Stimulated activated CD4-positive, alpha-beta T cell treated with anti-CD3 and anti-CD28 coated beads, Interleukin-15, amount 100 ng/mL, for 1 hour (primary cell): ENCODE data around the gene NXN.

Experiments used
- DNase-seq, 2 donors: peaks; one replicate each; pipeline ENCODE4 v3.0.0-alpha.2; 2020; ENCODE audit warnings: low read depth in 1 of 2, low spot score in 1 of 2

Gene NXN

DNA sequence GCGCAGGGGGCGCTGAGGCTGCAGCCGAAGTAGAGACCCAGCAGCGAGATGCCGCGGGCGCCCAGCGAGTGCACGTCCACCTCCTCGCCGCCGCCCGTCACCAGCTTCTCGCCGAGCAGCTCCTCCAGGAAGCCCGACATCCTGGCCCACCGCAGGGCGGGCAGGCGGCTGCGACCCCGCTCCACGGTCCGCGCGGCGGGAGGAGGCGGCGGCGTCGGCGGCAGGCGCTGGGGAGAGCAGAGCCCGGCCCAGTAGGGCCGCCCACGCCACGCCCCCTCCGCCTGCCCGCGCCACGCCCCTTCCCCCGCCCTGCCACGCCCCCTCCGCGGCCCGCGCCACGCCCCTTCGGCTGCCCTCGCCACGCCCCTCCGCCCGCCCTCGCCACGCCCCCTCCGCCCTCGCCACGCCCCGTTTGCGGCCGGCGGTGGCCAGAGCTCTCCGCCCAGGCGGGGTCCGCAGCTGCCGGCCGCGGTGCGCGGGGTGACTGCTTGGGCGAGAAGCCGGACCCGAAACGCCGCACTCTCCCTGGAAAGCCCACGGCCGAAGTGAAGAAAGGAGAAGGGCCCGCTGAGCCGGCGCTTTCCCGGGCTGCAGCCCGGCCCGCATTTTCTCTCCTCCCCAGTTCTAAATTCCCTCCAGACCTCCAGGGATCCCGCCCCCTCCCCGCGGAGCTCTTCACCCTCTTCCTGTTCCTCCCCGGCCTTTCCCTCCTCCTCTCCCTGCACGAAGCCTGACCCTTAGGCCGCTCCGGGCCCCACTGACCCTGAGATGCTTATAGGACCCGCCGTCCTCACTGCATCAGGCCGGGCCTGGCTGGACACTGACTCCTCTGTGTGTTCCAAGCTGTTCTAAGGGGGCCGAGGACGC is at the start of gene NXN:
Gene NXN (minus strand): TSS at position 238 of the 867 bp plus-strand sequence.
- peak; percentile 84 to 86 for DNase-seq

DNA sequence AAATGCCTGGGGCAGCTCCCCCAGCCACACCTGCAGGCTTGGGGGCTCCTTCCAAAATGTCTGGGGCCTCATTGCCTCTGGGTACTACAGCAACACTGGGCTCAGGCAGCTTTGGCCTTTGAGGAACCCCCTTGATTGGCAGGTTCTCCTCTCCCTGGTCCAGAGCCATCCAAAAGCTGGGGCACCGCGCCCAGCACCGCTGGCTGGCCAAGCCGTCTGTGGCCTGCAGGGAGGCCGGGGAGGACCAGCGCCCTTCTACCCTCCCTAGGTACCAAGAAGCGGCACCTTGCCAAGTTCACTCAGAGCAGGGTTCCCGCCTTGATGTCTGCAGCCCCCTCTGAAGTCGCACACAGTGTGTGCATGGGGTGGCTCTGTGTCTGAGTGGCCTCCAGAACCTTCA is 47.5 kb upstream of the NXN start:
- no peak for DNase-seq

GRCh38 chr17:1026599-1026975 is 47.0 kb upstream of the NXN start:
- DNase-seq = no peak

- no peak for DNase-seq
These were observed 46.4 kb upstream of the NXN start for GRCh38 chr17:1025733-1026598.

DNA sequence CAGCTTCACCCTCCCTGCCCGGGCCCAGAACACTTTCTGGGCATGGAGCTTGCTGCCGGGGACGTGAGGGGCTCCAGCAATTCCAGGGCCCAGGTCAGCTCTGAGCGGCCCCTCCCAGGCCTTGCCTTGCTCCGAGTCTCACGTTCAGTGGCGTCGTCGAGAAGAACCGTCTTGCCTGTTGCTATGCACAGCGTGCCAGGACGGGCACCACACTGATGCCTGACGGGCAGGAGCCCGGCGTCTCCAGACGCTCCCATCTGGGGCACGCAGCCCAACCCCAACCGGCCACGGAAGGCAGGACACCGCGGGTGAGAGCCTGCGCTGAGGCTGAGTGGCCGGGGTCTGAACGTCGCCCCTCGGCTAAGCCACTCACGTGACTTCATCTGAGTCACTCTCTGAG is 44.5 kb upstream of the NXN start:
- no peak for DNase-seq

GRCh38 chr17:1022278-1023024 is 42.9 kb upstream of the NXN start:
- DNase-seq = no peak

- no peak for DNase-seq
These were observed 41.6 kb upstream of the NXN start for GRCh38 chr17:1021147-1021546.

DNA sequence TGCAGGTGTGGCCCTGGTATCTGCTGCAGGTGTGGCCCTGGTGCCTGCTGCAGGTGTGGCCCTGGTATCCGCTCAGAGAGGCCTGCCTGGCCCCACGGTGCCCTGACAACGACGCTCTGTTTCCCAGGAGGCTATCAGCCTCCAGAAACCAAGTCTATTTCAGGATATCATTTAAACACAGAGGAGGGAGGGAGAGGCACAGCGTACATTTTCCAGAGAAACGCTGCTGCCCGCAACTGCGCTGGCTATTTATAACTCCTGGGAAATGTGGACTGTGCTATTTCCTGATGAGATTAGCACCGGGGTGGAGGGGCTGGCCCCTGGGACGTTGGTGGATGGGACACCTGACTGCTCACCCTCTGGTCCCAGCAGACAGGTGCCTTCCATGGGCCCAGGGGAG is 39.9 kb upstream of the NXN start:
- no peak for DNase-seq

- no peak for DNase-seq
These were observed 39.0 kb upstream of the NXN start for GRCh38 chr17:1018547-1018946.

DNA sequence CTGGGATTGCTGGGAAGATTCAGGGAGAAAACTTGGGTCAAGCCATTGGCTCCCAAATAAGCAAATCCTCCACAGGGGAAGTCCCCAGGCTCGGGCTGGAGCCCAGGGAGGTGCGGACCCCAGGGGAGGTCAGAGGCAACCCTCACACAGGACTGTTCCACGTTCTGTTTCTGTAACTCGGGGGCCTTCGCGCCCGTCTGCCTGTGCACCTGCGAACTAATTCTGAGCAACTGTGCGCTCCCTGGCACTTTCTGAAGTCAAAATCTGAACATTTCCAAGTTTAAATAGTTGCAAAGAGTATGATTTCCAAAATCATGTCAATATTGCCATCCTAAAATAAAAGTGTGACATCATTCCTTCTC is 34.1 kb upstream of the NXN start:
- no peak for DNase-seq

DNA sequence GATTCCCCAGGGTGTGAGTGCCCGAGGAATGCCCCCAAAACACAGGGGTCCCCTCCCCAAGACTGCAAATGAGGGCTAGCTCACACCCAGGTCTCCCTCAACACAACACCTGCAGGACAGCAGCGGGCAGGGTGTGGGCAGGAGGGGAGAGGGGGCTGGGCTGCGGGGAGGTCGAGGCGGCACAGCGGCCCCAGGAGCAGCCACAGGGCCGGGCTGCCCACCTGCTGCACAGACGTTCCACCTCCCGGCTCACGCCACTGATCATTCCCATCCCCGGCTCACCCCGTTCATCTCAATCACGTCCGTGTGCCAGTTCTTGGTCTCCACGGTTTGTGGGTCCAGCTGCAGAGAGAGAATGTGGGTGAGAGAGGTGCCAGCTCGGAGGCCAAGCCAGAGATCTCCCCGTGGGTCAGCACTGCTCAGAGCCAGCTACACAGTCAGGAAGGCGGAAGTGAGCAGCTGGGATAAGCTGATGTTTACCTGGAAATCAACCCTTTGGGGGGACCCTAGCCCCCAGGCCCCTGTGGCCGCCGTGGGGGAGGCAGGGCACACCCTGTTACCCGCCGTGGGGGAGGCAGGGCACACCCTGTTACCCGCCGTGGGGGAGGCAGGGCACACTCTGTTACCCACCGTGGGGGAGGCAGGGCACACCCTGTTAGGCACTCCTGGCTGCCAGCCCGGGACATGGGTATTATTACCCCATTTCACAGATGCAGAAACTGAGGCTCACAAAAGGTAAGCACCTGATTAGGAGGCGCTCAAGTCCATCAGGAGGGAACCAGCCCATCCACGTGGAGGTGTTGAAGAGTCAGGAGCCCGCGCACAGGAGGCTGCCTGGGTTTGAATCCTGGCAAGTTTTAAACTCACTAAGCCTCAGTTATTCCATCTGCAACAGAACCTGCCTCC is 33.5 kb upstream of the NXN start:
- no peak for DNase-seq

DNA sequence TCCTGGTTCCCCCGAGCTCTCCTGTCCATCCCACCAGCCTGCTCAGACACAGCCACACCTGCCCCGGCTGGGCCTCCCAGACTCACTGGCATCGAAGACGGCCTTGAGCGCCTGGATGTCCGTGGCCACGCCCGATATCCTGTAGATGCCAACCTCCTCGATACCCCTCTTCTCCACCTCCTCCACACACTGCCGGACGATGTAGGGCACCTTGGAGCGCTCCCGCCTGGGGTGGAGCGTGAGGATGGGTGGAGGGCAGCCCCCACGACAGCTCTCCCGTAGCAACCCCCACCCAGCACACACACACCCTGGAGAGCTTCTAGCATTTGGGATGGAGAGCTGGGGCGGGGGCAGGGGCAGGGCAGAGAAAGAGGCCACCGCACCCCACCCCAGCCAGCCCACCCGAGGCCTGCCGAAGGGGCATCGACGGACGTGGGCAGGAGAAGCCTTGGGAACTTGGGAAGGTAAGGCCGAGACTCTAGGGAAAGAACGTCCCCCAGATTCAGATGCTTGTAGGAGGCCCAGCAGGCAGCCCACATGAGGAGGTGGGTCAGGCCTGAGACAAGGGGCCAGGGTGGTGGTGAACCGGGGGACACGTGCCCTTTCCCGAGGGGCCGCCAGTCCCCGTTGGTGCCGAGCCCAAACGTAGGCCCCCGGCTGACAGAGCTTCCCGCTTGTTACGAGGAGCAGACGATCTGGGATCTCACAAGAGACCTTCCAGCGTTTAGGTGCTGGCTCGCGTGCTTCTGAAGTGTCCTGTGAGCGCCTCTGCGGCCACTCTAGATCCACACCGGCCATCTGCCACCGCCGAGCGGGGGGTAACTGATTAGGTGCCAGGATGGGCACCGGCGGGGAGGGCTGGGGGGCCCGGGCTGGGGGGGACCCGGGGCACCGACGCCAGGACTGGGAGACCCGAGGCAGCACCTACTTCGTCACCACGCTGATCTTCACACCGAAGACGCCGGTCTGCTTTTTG is 32.5 kb upstream of the NXN start:
- DNase-seq = no peak

DNA sequence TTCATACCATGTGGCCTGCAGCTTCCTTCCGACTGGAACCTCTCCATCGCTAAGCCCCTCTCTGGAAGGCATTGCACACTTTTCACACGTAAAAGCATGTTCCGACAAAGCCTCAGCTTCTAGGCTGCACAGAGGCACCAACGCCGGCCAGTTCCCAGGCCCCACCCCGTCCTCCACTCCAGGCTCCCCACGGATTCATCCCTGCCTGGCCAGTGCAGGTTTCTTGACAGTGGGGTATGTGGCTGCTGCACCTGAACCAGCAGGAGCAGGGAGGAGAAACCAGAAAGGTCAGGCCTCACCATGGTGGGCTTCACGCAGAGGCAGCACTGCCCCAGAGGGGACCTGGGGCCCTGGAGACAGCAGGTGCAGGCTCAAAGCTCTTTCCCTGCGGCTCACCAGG is 31.6 kb upstream of the NXN start:
- DNase-seq = no peak

GRCh38 chr17:1010586-1010985 is 31.0 kb upstream of the NXN start:
- DNase-seq = no peak

DNA sequence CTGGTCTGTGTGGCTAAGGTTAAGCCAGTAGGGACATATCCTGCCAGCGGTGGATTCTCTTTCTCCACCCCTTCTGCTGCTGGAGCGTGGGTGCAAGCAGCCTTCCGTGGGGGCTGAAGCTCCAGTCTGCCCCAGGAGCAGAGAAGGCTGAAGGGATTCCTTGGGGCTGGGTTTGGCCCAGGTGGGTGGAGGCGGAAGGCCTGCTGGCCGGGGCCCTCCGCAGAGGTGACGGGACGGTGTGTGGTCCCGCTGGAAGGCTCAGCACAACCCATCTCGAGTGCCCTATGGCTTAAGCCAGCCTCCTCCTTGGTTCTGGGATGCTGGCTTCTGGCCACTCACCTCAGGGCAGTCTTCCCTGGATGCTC is 30.5 kb upstream of the NXN start:
- DNase-seq = no peak

- no peak for DNase-seq
These were observed 29.9 kb upstream of the NXN start for GRCh38 chr17:1009229-1010085.

DNA sequence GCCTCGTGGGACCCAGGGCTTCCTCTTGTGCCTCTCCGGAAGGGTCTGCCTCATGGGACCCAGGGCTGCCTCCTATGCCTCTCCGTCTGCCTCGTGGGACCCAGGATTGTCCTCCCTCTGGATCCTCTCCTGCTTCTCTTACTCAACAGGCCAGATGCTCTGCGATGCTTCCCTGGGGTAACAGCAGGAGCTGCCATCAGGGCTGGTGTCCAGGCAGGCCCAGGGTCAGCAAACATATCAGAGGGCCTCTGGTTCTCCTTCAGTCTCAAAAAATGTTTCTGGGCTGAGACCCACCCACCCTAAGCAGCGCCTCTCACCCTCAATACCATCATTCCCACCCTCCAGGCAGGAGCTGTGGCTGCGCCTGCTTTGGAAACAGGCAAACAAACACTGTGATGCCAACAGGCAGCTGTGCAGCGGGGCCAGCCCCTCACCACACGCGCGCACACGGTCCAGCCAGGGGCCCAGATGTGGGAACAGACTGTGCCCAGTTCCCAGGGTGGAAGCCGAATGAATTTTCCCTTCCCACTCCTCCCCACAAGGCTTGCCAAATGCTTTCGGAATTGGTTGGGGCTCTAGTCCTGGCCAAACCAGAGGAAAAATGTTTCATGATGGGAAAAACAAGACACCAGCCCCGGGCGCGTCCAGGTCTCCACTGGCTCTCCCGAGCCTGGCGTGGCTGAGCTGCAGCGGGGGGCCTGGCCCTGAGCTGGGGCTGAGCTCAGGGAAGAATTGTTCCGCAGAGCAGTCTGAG is 28.6 kb upstream of the NXN start:
- no peak for DNase-seq
